HG03354 (cell line): ENCODE measurements around the gene TMEM218.
A peak's percentile ranks its signal among the peaks of the same experiment; 100 is the strongest.

ENCODE experiments used
- ATAC-seq: cut with Tn5 transposase; IDR thresholded peaks from one replicate; pipeline ENCODE4 v1.9.1; 2021; ENCODE audit warnings: mild to moderate bottlenecking; ENCODE audit not compliant: unreplicated experiment, poor library complexity, severe bottlenecking

TMEM218 gene

DNA sequence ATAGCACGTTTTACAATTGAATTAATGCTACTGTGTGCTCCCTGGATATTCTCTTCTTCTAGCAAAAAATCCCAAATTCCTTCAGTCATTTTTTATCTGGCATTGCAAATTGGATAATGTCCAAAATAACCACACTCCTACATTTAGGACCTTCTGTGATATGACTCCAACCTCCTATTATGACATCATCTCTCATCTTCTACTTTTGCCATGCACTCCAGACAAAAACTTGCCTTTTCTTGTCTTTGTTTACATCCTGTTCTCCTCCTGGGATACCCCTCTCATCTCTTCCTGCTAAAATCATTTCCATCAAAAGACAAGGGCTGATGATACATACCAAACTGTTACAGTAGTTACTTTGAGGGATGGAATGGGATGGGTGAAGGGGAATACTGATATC, 20.6 kb upstream of the TMEM218 start:
- ATAC-seq, result no peak

GRCh38 chr11:125129316-125129993, 18.0 kb upstream of the TMEM218 start:
- no peak for ATAC-seq

DNA sequence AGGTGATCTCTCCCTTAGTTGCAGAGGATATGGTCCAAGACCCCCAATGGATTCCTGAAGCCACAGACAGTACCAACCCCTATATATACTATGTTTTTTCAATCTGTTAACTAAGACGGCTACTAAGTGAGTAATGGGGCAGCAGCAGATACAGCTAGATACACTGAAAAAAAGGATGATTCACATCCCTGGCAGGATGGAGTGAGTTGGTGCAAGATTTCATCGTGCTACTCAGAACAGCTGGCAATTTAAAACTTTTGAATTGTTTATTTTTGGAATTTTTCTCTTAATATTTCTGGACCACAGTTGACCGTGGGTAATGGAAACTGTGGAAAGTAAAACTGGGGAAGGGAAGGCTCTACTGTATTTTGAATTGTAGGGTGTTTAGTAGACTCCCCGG, 17.0 kb upstream of the TMEM218 start:
- no peak for ATAC-seq

DNA sequence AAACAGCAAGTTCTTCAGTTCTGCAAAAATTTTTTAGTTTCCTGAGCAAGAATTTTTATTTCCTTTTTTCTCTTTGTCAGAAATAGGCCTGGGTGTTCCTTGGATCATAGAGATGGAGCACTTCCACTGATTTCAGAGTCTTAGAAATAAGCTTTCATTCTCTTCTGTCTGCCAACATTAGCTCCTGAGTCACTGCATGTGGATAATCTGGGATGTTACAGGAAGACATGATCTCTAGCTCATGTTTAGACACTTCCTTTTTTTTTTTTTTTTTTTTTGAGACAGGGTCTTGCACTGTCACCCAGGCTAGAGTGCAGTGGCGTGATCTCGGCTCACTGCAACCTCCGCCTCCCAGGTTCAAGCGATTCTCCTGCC, 13.2 kb upstream of the TMEM218 start:
- ATAC-seq, result no peak

DNA sequence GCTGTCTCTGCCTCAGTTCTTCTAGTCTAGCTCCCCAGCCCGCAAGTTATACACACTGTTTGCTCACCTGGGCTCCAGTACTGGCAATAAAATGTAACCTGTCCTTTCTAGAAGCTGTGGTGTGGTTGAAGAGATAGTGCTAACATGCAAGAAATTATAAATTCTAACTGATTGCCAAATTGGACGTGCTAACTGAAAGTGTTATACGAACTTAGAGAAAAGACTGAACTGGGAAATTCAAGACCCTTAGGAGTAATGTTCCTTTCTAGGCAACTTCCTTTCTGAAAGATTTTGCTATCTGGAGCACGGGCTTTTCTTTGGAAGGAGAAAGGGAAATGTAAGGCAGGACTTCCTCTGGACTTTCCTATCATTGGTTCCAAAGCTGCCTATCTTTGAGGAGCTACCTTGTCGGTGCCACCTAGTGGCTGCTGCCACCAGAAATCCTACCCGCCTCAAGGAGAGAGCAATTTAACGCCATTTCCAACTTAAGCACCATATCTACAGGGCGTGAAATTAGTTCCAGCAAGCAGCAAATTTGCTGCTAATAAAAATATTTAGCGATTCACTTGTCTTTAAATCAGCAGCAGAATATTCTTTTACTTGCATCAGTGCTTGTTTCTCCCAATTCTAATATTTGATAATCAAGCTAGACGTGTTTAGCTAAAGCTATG, 12.7 kb upstream of the TMEM218 start:
- ATAC-seq, result peak; percentile 70

DNA sequence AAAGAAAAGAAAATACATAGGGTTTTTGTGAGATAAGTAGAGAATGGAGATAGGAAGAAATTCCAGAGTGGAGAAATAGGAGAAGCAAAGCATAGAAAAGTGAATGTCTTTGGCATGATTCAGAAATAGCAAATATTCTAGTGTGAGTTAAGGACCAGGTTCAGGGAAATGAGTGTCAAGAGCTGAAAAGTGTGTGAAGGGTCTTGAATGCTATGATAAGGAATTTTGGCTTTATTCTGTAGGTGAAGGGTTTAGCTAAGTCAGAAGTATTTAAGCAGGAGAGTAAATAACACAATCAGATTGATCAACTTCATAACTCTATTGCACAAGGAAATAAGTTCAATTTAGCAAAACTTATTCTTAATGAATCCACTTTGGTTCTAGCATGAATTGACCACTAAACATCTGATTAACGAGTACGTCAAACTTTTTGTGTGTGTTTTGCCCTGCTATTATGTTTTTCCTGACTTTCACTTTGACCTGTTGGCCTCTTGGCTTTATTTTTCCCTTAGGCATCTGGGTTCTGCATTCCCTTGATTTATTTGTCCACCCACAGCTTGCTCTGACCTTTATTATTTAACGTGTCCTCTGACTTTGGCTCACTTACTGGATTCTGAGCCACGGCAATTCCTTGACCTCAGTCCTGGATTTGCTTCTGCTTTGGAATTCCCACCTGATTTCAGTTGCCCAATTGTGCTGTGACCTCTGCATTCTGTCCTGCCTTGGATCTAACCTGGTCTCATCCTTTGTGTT, 11.9 kb upstream of the TMEM218 start:
- no peak for ATAC-seq

GRCh38 chr11:125117429-125117828, 6.0 kb upstream of the TMEM218 start:
- ATAC-seq, result no peak

DNA sequence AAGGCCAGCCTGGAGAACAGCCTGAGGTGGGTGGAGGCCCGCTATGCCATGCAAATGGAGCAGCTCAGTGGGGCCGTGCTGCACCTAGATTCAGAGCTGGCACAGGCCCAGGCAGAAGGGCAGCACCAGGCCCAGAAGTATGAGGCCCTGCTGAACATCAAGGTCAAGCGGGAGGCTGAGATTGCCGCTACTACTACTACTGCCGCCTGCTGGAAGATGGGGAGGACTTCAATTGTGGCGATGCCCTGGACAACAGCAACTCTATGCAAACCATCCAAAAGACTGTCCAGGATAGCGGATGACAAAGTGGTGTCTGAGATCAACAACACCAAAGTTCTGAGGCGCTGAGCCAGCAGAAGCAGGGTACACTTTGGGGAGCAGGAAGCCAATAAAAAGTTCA, 3.1 kb upstream of the TMEM218 start:
- no peak for ATAC-seq

DNA sequence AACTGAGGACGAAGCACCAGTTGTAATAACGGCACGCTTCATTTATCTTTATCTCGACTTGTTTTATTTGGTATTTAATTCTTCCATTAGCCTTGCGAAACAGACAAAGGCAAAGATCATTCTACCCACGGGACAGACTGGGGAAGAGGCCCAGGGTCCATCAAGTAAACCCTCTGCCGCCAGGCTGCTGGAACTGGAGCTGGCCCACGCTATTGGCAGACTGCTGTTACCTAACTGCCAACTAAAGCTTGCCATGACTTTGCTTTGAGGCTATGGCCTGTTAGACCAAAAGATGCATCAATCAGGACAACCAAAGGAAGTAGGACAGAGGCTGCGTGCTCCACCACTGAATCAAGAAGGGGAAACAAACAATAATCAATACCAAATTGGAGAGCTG, 780 bp upstream of the TMEM218 start:
- ATAC-seq, result no peak

- ATAC-seq, result peak; percentile 4
Observed at GRCh38 chr11:125111001-125111342, 454 bp downstream of the TMEM218 start.

DNA sequence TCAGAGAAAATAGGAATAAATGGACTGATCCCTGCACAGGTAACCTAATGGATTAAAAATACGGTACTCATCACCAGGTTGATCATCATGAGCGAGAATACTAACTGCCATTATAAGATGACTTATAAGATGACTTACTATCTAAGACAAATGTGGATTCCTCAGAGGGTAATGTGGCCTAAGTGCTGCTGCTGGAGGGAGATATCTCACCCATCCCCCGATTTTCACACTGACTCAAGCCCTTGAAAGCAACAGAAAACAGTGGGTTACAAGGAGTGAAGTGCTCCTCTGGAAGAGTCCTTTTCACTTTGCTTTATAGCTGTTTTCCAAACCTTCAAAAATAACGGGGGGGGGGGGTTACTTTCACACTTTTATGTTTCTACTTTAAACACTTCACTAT, 920 bp downstream of the TMEM218 start:
- no peak for ATAC-seq

DNA sequence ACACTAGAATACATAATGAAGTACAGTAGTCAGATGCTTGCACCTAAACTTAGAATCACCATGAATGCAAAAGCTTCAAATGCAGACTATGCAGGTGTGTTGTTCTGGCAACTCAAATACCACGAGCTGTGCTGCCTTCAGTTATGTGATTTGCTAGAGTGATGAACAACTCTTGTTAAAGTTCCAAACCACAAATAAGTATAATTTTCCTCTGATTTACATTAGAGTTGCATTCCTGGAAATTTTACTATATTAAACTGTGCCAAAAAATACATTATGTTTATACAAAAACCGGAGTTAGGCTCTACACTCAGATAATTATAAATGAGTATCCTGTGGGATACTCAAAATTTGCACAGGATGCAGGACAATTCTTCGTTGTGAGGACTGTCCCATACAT, 3.0 kb downstream of the TMEM218 start:
- ATAC-seq, result no peak

DNA sequence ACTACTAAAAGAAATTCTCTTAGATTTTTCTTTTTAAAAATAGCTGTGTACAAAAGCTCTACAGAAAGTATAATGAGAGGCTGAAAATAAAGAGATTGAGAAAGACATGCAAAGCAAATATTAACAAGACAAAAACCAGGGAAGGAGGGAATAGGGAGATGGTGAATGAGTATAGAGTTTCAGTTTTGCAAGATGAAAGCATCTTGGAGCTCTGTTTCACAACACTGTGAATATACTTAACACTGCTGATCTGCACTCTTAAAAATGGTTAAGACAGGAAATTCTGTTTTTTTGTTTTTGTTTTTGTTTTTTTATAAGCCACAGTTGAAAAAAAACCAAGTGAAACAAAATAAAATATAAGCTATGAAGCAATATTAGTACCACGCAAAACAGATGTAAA, 5.5 kb downstream of the TMEM218 start:
- ATAC-seq, result no peak

DNA sequence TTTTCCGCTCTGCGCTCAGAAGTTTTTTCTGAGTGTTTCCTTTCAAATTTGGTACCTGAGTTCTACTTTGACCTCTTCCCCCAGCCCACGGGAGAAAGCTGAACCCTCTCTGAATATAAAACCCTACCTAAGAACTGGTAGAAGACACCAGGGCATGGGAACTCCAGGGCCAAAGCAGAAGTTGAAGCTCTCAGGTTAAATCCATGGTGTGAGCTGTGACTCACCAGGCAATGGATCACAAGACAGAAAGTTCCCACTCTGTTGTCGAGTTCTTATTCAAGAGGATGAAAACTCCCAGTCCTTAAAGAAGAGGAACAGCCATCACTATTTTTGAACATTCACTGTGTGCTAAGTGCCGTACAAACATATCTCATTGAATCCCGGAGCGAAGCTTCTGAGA, 8.9 kb downstream of the TMEM218 start:
- no peak for ATAC-seq

GRCh38 chr11:125102025-125102424, 9.4 kb downstream of the TMEM218 start:
- ATAC-seq, result no peak

DNA sequence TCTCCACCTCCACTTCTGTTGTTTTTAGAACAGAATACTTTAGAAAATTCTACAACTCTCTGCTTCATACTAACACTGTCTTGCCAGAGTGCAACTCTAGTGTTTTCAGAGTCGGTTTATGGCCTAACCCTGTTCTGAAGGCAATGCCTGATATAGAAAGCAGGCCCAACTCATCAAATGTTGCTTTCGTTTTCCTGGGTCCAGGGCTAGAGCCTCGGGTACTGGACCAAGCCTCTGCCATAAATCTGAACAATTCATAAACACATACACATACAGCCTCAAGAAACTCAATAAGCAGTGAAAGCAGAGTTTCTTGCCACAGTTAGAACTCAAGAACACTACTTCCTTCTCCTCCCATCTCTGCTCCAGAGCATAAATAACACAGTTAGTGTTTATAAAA, 9.8 kb downstream of the TMEM218 start:
- ATAC-seq, result no peak

DNA sequence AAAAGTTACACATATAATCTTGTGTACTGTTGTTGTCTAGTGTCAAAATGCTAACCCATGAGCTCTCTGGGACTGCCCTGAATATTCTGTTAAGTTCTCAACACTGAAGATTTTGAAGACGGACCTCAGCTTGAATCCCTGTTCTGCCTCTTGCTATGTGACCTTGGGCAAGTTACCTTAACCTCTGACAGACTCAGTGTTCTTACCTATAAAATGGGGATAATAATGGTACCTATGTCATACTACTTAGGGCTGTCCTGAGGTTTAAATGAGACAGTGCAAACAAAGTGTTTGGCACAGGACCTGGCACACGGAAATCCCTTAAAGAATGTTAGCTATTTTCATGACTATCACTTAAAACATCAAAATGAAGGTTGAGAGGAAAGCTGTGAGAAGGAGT, 11.3 kb downstream of the TMEM218 start:
- no peak for ATAC-seq

DNA sequence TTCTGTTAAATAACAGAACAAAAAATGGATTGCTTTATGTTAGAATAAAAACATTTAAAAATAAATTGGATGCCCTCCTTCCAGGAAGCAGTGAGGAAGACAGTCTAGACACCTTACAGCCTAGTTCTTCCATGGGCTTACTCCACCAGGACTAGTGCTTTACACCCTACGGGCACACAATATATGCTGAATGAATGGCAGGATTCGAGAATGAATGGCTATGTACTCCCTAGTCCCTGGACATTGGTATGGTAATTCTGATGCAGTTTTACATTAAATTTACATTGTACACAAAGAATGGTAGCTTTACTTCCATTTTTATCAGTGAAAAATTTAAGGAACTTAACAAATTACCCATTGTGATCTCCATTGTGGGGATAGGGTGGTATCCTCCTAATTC, 16.7 kb downstream of the TMEM218 start:
- ATAC-seq, result no peak

DNA sequence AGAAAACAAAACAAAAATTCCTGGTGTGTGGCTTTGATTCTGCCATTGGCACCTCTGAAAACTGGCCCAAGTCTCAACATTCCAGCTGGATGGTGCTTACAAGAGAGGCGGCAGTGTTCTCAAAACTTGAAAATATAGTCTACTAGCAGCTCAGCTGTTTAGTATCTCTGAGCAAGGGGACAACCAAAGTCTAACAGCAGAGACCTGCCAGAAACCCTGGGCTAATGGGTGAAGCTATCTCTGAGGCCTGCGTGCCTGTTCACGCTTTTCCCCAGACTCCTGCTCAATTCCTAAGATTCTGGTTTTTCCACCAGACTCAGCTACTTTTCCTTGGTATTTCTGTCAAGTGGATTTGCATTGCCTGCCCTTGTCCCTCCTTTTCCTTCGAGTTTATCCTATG, 17.9 kb downstream of the TMEM218 start:
- no peak for ATAC-seq

DNA sequence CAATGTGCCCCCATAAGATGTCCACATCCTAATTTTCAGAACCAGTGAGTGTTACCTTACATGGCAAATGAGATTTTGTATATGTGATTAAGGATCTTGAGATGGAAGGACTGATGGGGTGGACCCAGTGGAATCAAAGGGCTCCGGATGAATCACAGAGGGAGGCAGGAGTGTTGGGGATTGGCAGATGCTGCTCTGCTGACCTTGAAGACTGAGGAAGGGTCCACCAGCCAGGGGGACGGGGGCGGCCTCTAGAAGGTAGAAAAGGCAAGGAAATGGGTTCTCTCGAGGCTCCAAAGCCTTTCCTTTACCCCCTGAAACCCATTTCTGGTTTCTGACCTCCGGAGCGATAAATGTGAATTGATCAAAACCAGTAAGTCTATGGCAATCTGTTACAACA, 18.8 kb downstream of the TMEM218 start:
- ATAC-seq, result no peak
